GM21360 (cell line): ENCODE measurements around the gene ERBB4.
"Not testable (repeated sequence)": the region's sequence is repeated elsewhere in the genome, so short reads cannot be mapped to it uniquely, and the experiment has no call there.

Experiments used
- ATAC-seq: cut with Tn5 transposase; IDR thresholded peaks from one replicate; pipeline ENCODE4 v1.9.1; 2021; ENCODE audit warnings: mild to moderate bottlenecking, moderate library complexity; ENCODE audit not compliant: unreplicated experiment

Gene ERBB4

GRCh38 chr2:212311807-212312404, 226.7 kb downstream of the ERBB4 start:
- no peak for ATAC-seq

- ATAC-seq = no peak
Observed at GRCh38 chr2:212299943-212300342, 238.7 kb downstream of the ERBB4 start.

GRCh38 chr2:212299333-212299732, 239.3 kb downstream of the ERBB4 start:
- ATAC-seq = no peak

GRCh38 chr2:212295571-212295970, 243.0 kb downstream of the ERBB4 start:
- no peak for ATAC-seq

- ATAC-seq = no peak
Observed at GRCh38 chr2:212294816-212295215, 243.8 kb downstream of the ERBB4 start.

- ATAC-seq = no peak
Observed at GRCh38 chr2:212289301-212289700, 249.3 kb downstream of the ERBB4 start.

GRCh38 chr2:212288308-212288707, 250.3 kb downstream of the ERBB4 start:
- ATAC-seq = no peak

- no peak for ATAC-seq
Observed at GRCh38 chr2:212284166-212284565, 254.4 kb downstream of the ERBB4 start.

- no peak for ATAC-seq
Observed at GRCh38 chr2:212282671-212283261, 255.8 kb downstream of the ERBB4 start.

- ATAC-seq = no peak
Observed at GRCh38 chr2:212276813-212277212, 261.8 kb downstream of the ERBB4 start.

GRCh38 chr2:212274215-212274614, 264.4 kb downstream of the ERBB4 start:
- no peak for ATAC-seq

GRCh38 chr2:212271583-212271982, 267.0 kb downstream of the ERBB4 start:
- no peak for ATAC-seq

- no peak for ATAC-seq
Observed at GRCh38 chr2:212269005-212269404, 269.6 kb downstream of the ERBB4 start.

- no peak for ATAC-seq
Observed at GRCh38 chr2:212266297-212266696, 272.3 kb downstream of the ERBB4 start.

- ATAC-seq = no peak
Observed at GRCh38 chr2:212265777-212266176, 272.8 kb downstream of the ERBB4 start.

GRCh38 chr2:212264187-212264586, 274.4 kb downstream of the ERBB4 start:
- ATAC-seq = no peak

GRCh38 chr2:212259226-212259625, 279.4 kb downstream of the ERBB4 start:
- no peak for ATAC-seq

- no peak for ATAC-seq
Observed at GRCh38 chr2:212254339-212254738, 284.3 kb downstream of the ERBB4 start.

GRCh38 chr2:212249451-212249850, 289.2 kb downstream of the ERBB4 start:
- ATAC-seq = no peak

- no peak for ATAC-seq
Observed at GRCh38 chr2:212245880-212246279, 292.7 kb downstream of the ERBB4 start.

GRCh38 chr2:212242724-212243123, 295.9 kb downstream of the ERBB4 start:
- no peak for ATAC-seq

GRCh38 chr2:212238152-212238551, 300.4 kb downstream of the ERBB4 start:
- ATAC-seq = not testable (repeated sequence)
